ENCODE data around the gene RIPK3. TPM values are rescaled to one million over a fixed set of nuclear protein-coding genes. Genes with fewer than 3 reads are reported as not detected.
"Not testable (repeated sequence)": the region's sequence is repeated elsewhere in the genome, so short reads cannot be mapped to it uniquely, and the experiment has no call there.

RIPK3 gene
- 1 to 10 TPM; 1.7 to 4.9 (median 3.5) TPM for total RNA-seq
- 1 to 10 TPM; 4.9 to 7.1 TPM for polyA plus RNA-seq
- long read RNA-seq, donor 1, partial matches to known transcripts: 0 of 1 reads
- long read RNA-seq, donor 1, other reads (novel, unspliced or antisense): 1 of 1 reads
- long read RNA-seq, donor 2: 0 reads
- long read RNA-seq, donor 3, partial matches to known transcripts: 0 of 3 reads
- long read RNA-seq, donor 3, other reads (novel, unspliced or antisense): 1 of 3 reads

DNA sequence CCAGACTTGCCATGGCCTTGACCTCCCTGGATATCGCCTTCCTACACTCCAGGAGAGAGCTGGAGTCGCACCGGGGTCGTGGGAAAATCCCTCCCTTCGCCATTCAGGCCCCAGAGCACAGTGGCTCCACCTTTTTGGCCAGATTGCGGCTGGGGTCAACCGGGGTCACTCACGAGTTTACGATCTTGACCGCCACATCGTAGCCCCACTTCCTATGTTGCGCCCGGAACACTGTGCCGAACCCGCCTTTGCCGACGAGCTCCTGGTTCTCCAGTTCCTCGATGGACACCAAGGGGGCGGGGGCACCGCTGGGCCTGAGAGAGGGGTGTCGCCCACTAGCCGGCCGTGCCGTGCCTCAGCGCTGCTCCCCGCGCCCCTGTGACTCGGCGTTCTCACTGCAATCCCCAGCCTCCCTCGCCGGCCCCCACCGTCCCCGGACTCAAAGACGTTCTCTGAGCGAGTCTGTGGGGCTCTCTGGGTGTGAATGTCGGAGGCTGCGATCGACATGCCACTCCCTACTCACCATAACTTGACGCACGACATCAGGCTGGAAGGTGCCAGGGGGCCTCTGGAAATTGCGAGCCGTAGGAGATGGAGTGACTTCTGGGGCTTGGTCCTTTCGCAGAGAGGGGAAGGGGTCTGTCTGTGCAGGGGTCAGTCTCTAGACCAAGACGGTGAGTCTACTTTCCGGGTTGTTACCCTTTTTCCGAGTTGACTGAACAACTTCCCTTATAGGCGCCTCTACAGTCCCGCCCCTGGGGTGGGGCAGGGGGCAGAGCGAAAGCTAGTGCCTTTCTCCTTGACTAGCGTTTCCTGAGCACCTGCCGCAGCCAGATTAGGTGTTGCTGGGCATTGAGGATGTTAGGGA is at the start of gene RIPK3:
RIPK3 (minus strand) TSS at position 708 of the 868 bp plus-strand sequence; CDS start at position 543, 165 bp downstream.
- ATAC-seq (peak; percentile 20 to 65 (median 54)), DNase-seq (peak; percentile 52 to 56)
- Histone ChIP-seq H3K27ac (peak within 1 kb of the TSS in 9 of 10 donors; percentile 13 to 91 (median 64)), H3K4me3 (peak within 1 kb of the TSS; percentile 16 to 67 (median 54)), H3K9me3 (no peaks in the 10 kb centered on the region), H3K36me3 (peaks cover 0 to 26% (median 0%) of the 10 kb centered on the region in 9 donors), H3K27me3 (peaks cover 0 to 42% (median 20%) of the 10 kb centered on the region in 7 donors), H3K4me1 (peaks cover 6 to 48% (median 29%) of the 10 kb centered on the region in 9 donors)
- 14 to 16% methylated on average over 51 of the region's 51 CpGs for WGBS, 2 donors
- TF ChIP-seq, protein P1, sequence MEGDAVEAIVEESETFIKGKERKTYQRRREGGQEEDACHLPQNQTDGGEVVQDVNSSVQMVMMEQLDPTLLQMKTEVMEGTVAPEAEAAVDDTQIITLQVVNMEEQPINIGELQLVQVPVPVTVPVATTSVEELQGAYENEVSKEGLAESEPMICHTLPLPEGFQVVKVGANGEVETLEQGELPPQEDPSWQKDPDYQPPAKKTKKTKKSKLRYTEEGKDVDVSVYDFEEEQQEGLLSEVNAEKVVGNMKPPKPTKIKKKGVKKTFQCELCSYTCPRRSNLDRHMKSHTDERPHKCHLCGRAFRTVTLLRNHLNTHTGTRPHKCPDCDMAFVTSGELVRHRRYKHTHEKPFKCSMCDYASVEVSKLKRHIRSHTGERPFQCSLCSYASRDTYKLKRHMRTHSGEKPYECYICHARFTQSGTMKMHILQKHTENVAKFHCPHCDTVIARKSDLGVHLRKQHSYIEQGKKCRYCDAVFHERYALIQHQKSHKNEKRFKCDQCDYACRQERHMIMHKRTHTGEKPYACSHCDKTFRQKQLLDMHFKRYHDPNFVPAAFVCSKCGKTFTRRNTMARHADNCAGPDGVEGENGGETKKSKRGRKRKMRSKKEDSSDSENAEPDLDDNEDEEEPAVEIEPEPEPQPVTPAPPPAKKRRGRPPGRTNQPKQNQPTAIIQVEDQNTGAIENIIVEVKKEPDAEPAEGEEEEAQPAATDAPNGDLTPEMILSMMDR (IDR thresholded peaks at IDR 0.05): no peak
- intact Hi-C loops (cut with DNase I): no loop called here

GRCh38 chr14:24389226-24389848 is 49.5 kb upstream of the RIPK3 start:
- no peak for DNase-seq
- H3K9me3 ChIP-seq: no peaks in the 10 kb centered on the region
- peak overlapping the region in 4 of 10 donors; percentile 4 to 35 (median 26) for H3K27ac ChIP-seq
- ATAC-seq: peak in 6 of 8 donors; percentile 22 to 65 (median 52)
- 45 to 51% methylated on average over 11 of the region's 11 CpGs for WGBS, 2 donors
- H3K36me3 ChIP-seq: no peaks in the 10 kb centered on the region
- no peak overlapping the region for H3K4me3 ChIP-seq
- TF ChIP-seq, protein P1 (IDR thresholded peaks at IDR 0.05): no peak
- peaks cover 0 to 18% (median 7%) of the 10 kb centered on the region in 9 donors for H3K4me1 ChIP-seq
- peaks cover 0 to 11% (median 0%) of the 10 kb centered on the region in 7 donors for H3K27me3 ChIP-seq
- intact Hi-C loops (cut with DNase I): no loop called here

GRCh38 chr14:24388474-24389179 is 48.8 kb upstream of the RIPK3 start:
- TF ChIP-seq, protein P1 (IDR thresholded peaks at IDR 0.05): no peak
- no peaks in the 10 kb centered on the region for H3K9me3 ChIP-seq
- DNase-seq (no peak), ATAC-seq (peak in 3 of 8 donors; percentile 21 to 32 (median 29))
- H3K27me3 ChIP-seq: peaks cover 0 to 14% (median 0%) of the 10 kb centered on the region in 7 donors
- peak overlapping the region in 4 of 10 donors; percentile 4 to 35 (median 26) for H3K27ac ChIP-seq
- H3K4me3 ChIP-seq: no peak overlapping the region
- 51% methylated on average over 2 of the region's 2 CpGs for WGBS, 2 donors
- no peaks in the 10 kb centered on the region for H3K36me3 ChIP-seq
- peaks cover 0 to 18% (median 7%) of the 10 kb centered on the region in 9 donors for H3K4me1 ChIP-seq
- intact Hi-C loops (cut with DNase I): no loop called here

GRCh38 chr14:24387579-24387978 is 47.8 kb upstream of the RIPK3 start:
- intact Hi-C loops (cut with DNase I); DNase-seq; H3K36me3 ChIP-seq; ATAC-seq; H3K4me3 ChIP-seq; H3K27ac ChIP-seq; H3K9me3 ChIP-seq: not testable (repeated sequence)
- WGBS, 2 donors: 89 to 90% methylated on average over 5 of the region's 5 CpGs
- Histone ChIP-seq H3K27me3 (peaks cover 0 to 14% (median 0%) of the 10 kb centered on the region in 7 donors), H3K4me1 (peaks cover 0 to 18% (median 7%) of the 10 kb centered on the region in 9 donors)

Data from heart right ventricle (tissue), 16 donors.